Thymus (tissue), 11 donors: ENCODE data around the gene IL16. TPM values are rescaled to one million over a fixed set of nuclear protein-coding genes. Genes with fewer than 3 reads are reported as not detected.
A peak's percentile ranks its signal among the peaks of the same experiment; 100 is the strongest.

ENCODE experiments used
- DNase-seq, 9 donors: peaks; one replicate each; pipeline ENCODE4 v3.0.0-alpha.2; 2013; ENCODE audit warnings: low spot score in 9 of 9, low read depth in 6 of 9, missing footprints in 1 of 9
- H3K27ac ChIP-seq, 2 donors: one replicate each; pipeline ENCODE4 v1.5.1; 2013; ENCODE audit warnings: control low read depth in 1 of 2, low read depth in 1 of 2, low read length in 1 of 2, mild to moderate bottlenecking in 1 of 2, moderate library complexity in 1 of 2
- H3K27me3 ChIP-seq, 2 donors: one replicate each; pipeline ENCODE4 v1.5.1; 2013; ENCODE audit warnings: low read length in 1 of 2; ENCODE audit not compliant: control insufficient read depth in 2 of 2, insufficient read depth in 1 of 2
- H3K36me3 ChIP-seq, 2 donors: one replicate each; pipeline ENCODE4 v1.5.1; 2013; ENCODE audit warnings: low read length in 1 of 2, mild to moderate bottlenecking in 1 of 2, moderate library complexity in 1 of 2; ENCODE audit not compliant: control insufficient read depth in 2 of 2, insufficient read depth in 2 of 2
- H3K4me1 ChIP-seq, 2 donors: one replicate each; pipeline ENCODE4 v1.5.1; 2013; ENCODE audit warnings: low read length in 2 of 2; ENCODE audit not compliant: control insufficient read depth in 2 of 2, insufficient read depth in 2 of 2
- H3K4me3 ChIP-seq, 2 donors: one replicate each; pipeline ENCODE4 v1.5.1; 2013; ENCODE audit warnings: low read length in 2 of 2, control low read depth in 1 of 2, mild to moderate bottlenecking in 1 of 2
- H3K9me3 ChIP-seq, 2 donors: one replicate each; pipeline ENCODE4 v1.5.1; 2013; ENCODE audit warnings: low read length in 1 of 2, mild to moderate bottlenecking in 1 of 2; ENCODE audit not compliant: control insufficient read depth in 2 of 2, insufficient read depth in 1 of 2
- WGBS: extraction: QIAGEN DNeasy Blood & Tissue Kit; methylation state at CpG from one replicate; pipeline ENCODE4 v1.1.7; 2013; 5-methylcytosine and 5-hydroxymethylcytosine counted together
- polyA plus RNA-seq: library from polyadenylated mRNA; stranded (reverse); fragments of 200-250 nt; gene quantifications from one replicate; pipeline ENCODE4 v1.2.3, GENCODE V29; 2013
- total RNA-seq: library from RNA; stranded (reverse); fragments of 120-200 nt; gene quantifications from one replicate; pipeline ENCODE4 v1.2.4, GENCODE V29; 2013
- donor health status: healthy.

IL16 gene
- total and polyA plus RNA-seq, 2 donors: 64.1 to 71.6 TPM

GRCh38 chr15:81264072-81264857, 67.6 kb downstream of the IL16 start:
- Histone ChIP-seq H3K27me3 (peaks cover 0 to 2% of the 10 kb centered on the region in 2 donors), H3K4me1 (peaks cover 8 to 26% of the 10 kb centered on the region in 2 donors), H3K36me3 (no peaks in the 10 kb centered on the region), H3K27ac (no peak overlapping the region), H3K9me3 (no peaks in the 10 kb centered on the region), H3K4me3 (no peak overlapping the region)
- 92% methylated on average over 6 of the region's 6 CpGs for WGBS
- DNase-seq: no peak

GRCh38 chr15:81265256-81265943, 68.7 kb downstream of the IL16 start:
- H3K27ac ChIP-seq: no peak overlapping the region
- 18% methylated on average over 12 of the region's 12 CpGs for WGBS
- no peaks in the 10 kb centered on the region for H3K9me3 ChIP-seq
- peaks cover 0 to 2% of the 10 kb centered on the region in 2 donors for H3K27me3 ChIP-seq
- H3K4me1 ChIP-seq: peaks cover 8 to 30% of the 10 kb centered on the region in 2 donors
- DNase-seq: peak in 2 of 9 donors; percentile 27 to 46
- H3K4me3 ChIP-seq: no peak overlapping the region
- H3K36me3 ChIP-seq: no peaks in the 10 kb centered on the region

DNA sequence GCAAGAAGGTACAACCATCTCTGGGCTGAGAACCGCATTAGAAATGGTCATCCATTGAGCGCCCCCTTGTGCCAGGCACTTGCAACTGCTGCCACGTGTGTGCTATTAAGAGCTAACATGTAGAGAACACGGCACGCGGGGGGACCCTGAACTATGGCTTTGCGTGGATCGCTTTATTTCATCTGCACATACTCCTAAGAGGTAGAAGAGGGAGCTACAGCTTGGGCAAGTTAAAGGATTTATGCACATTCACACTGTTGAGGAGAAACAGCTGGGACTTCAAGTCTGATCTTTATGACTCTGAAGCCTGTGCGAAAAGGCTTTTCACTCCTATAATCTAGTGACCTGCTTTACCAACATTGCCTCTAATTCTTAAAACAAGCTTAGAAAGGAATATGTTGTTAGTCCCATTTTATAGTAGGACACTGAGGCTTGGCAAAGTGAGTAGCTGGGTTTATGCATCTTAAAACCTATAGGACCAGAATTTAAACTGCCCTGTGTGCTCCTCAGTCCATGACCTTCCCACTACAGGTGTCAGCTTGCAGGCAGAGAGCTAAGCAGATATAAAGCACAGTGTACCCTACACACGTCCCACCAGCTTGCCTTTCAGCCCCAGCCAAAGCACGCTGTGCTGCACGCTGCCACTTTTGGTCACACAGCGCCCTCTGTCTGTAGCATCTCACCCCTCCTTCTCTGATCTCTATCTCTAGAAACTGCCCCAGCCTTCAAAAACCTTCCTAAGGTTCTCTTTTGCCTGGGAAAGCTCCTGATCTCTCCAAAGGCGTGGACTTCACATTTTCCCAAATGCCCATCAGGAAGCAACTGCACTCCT, 69.5 kb downstream of the IL16 start:
- H3K27me3 ChIP-seq: peaks cover 0 to 1% of the 10 kb centered on the region in 2 donors
- DNase-seq: peak; percentile 55 to 90 (median 79)
- no peak overlapping the region for H3K4me3 ChIP-seq
- peaks cover 8 to 30% of the 10 kb centered on the region in 2 donors for H3K4me1 ChIP-seq
- peak overlapping the region in 1 of 2 donors; percentile 20 for H3K27ac ChIP-seq
- H3K36me3 ChIP-seq: no peaks in the 10 kb centered on the region
- no peaks in the 10 kb centered on the region for H3K9me3 ChIP-seq
- 5% methylated on average over 14 of the region's 14 CpGs for WGBS

DNA sequence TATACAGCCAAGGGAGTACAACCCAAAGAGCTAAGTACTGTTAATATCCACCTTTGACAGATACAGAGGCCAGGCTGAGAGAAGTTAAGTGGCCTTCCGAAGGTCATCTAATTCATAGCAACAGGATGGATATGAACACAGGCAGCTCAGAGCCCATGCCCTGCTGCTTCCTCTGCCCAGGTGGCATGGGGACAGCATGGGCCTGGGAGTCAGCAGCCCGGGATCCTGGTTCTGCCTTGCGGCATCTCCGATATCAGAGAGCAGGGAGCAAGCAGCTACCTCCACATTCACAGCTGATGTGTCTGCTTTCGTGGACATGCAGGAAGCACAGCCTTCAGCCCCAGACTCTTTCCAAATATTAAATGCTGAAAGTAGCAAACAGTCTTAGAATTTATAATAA, 71.7 kb downstream of the IL16 start:
- Histone ChIP-seq H3K27ac (no peak overlapping the region), H3K27me3 (no peaks in the 10 kb centered on the region), H3K4me1 (peaks cover 8 to 30% of the 10 kb centered on the region in 2 donors), H3K36me3 (no peaks in the 10 kb centered on the region), H3K9me3 (no peaks in the 10 kb centered on the region), H3K4me3 (no peak overlapping the region)
- 97% methylated on average over 5 of the region's 5 CpGs for WGBS
- DNase-seq: no peak

DNA sequence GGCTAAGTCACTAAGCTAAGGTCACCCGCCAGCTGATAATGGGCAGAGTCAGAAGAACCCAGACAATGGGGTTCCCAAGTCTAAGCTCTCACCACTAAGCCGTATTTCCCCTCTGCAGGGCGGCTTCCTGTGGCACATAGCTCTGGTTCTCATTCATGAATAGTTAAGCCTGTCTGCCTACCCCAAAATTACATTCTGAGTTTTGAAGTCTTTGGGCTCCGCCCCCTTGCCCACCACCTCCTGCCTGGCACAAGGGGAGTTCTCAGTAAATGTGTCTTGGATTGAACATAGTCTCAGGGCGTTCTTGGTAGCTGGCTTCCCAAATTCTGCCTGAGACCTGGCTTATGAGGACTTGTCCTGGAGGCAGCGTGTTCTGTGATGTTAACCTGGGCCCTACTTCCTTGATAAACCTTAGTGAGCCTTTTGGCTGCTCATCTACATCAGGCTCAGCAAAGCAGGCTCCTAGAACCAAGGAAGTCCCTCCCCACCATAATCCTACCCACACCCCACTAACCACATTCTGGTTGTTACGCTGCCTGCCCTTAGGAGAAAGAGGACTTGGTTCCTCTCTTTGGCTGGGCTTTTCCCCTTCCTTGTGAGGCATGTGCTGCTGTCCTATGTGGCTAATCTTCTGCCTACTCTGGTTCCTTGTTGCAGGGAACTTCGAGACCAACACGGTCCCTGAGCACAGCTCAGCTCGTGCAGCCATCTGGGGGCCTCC, 72.4 kb downstream of the IL16 start:
- 77% methylated on average over 10 of the region's 10 CpGs for WGBS
- Histone ChIP-seq H3K27ac (no peak overlapping the region), H3K9me3 (no peaks in the 10 kb centered on the region), H3K4me3 (no peak overlapping the region), H3K4me1 (peaks cover 8 to 30% of the 10 kb centered on the region in 2 donors), H3K36me3 (no peaks in the 10 kb centered on the region), H3K27me3 (no peaks in the 10 kb centered on the region)
- DNase-seq: peak in 1 of 9 donors; percentile 46

GRCh38 chr15:81270188-81270587, 73.5 kb downstream of the IL16 start:
- H3K27ac ChIP-seq: no peak overlapping the region
- H3K4me1 ChIP-seq: peaks cover 8 to 30% of the 10 kb centered on the region in 2 donors
- DNase-seq: no peak
- H3K9me3 ChIP-seq: no peaks in the 10 kb centered on the region
- no peak overlapping the region for H3K4me3 ChIP-seq
- WGBS: 92% methylated on average over 3 of the region's 3 CpGs
- H3K36me3 ChIP-seq: no peaks in the 10 kb centered on the region
- H3K27me3 ChIP-seq: no peaks in the 10 kb centered on the region

- no peaks in the 10 kb centered on the region for H3K27me3 ChIP-seq
- no peak overlapping the region for H3K27ac ChIP-seq
- 97% methylated on average over 11 of the region's 11 CpGs for WGBS
These were observed 74.3 kb downstream of the IL16 start for GRCh38 chr15:81270781-81271491.

More at GRCh38 chr15:81270781-81271491, 74.3 kb downstream of the IL16 start:
- Histone ChIP-seq H3K4me3 (no peak overlapping the region), H3K4me1 (peaks cover 2 to 25% of the 10 kb centered on the region in 2 donors), H3K9me3 (no peaks in the 10 kb centered on the region), H3K36me3 (no peaks in the 10 kb centered on the region)
- DNase-seq: no peak
